Stromal cell of bone marrow (primary cell): ENCODE measurements around the gene TOB1.
A peak's percentile ranks its signal among the peaks of the same experiment; 100 is the strongest.

ENCODE experiments used
- DNase-seq: peaks from one replicate; pipeline ENCODE4 v3.0.0-alpha.2; 2012; ENCODE audit warnings: low read depth

The TOB1 gene

GRCh38 chr17:50845240-50846147 lies 20.7 kb downstream of the TOB1 start:
- peak; percentile 26 for DNase-seq

GRCh38 chr17:50844117-50844700 lies 21.9 kb downstream of the TOB1 start:
- DNase-seq: no peak

GRCh38 chr17:50843150-50843905 lies 22.8 kb downstream of the TOB1 start:
- DNase-seq: no peak

GRCh38 chr17:50842506-50843149 lies 23.5 kb downstream of the TOB1 start:
- DNase-seq: no peak

- DNase-seq: peak; percentile 49
Measured at GRCh38 chr17:50841949-50842354, 24.2 kb downstream of the TOB1 start.

GRCh38 chr17:50841277-50841948 lies 24.7 kb downstream of the TOB1 start:
- DNase-seq: no peak

GRCh38 chr17:50840311-50840851 lies 25.8 kb downstream of the TOB1 start:
- no peak for DNase-seq

GRCh38 chr17:50839591-50840310 lies 26.4 kb downstream of the TOB1 start:
- no peak for DNase-seq

- no peak for DNase-seq
Measured at GRCh38 chr17:50837980-50838954, 27.9 kb downstream of the TOB1 start.

- no peak for DNase-seq
Measured at GRCh38 chr17:50837286-50837979, 28.7 kb downstream of the TOB1 start.

- DNase-seq: no peak
Measured at GRCh38 chr17:50836826-50837225, 29.3 kb downstream of the TOB1 start.

- no peak for DNase-seq
Measured at GRCh38 chr17:50835301-50836234, 30.6 kb downstream of the TOB1 start, which contains the start of gene WFIKKN2. WFIKKN2 (plus strand) TSS chr17:50835586; CDS start chr17:50835938, 352 bp downstream.

GRCh38 chr17:50834429-50835300 lies 31.5 kb downstream of the TOB1 start:
- no peak for DNase-seq

- no peak for DNase-seq
Measured at GRCh38 chr17:50833510-50834428, 32.4 kb downstream of the TOB1 start.

- DNase-seq: no peak
Measured at GRCh38 chr17:50832864-50833381, 33.2 kb downstream of the TOB1 start.
